Measurements from ENCODE around the gene SUGP1.

Gene SUGP1

GRCh38 chr19:19341026-19341425 lies 20.7 kb upstream of the SUGP1 start:
- no peak for DNase-seq

DNA sequence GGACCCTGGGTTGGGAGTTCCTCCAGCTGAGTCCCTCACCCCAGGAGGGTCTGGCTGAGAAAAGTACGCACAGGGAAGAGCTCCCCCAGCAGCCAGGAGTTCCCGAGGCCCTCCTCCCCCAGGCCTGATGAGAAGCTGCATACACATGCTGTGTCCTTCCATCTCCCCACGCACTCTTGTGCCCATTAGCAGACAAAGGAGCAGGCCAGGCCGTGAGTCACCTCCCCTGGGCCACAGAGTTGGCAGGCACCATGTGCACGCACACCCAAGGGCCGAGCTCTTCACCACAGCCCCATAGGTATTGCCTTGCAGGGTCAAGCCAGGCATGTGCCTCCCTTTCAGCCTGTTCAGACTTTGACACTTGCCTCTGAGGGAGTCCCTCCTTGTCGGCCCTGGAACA lies 17.8 kb upstream of the SUGP1 start:
- no peak for DNase-seq

GRCh38 chr19:19337120-19337519 lies 16.8 kb upstream of the SUGP1 start:
- DNase-seq = no peak

DNA sequence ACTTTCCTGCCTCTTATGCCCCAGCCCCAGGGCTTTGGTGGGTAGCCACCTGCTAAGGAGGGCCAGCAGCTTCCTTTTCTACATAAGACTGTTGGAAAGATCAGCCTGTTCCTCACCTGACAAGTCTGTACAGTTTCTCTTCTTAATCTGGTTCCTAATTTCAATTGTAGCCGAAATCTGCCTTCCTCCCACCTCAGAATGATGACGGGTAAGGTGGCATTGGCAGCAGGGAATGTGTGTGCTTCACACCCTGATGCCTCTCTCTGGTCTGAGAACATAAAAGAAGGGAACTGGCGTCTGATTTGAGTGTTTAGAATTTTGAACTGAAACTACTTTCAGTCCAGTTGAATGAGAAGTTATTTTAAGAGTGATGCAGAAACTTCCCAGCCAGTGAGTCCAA lies 16.3 kb upstream of the SUGP1 start:
- DNase-seq = no peak

- no peak for DNase-seq
These were observed 15.3 kb upstream of the SUGP1 start for GRCh38 chr19:19335408-19336158.

GRCh38 chr19:19334989-19335344 lies 14.7 kb upstream of the SUGP1 start:
- DNase-seq = no peak

DNA sequence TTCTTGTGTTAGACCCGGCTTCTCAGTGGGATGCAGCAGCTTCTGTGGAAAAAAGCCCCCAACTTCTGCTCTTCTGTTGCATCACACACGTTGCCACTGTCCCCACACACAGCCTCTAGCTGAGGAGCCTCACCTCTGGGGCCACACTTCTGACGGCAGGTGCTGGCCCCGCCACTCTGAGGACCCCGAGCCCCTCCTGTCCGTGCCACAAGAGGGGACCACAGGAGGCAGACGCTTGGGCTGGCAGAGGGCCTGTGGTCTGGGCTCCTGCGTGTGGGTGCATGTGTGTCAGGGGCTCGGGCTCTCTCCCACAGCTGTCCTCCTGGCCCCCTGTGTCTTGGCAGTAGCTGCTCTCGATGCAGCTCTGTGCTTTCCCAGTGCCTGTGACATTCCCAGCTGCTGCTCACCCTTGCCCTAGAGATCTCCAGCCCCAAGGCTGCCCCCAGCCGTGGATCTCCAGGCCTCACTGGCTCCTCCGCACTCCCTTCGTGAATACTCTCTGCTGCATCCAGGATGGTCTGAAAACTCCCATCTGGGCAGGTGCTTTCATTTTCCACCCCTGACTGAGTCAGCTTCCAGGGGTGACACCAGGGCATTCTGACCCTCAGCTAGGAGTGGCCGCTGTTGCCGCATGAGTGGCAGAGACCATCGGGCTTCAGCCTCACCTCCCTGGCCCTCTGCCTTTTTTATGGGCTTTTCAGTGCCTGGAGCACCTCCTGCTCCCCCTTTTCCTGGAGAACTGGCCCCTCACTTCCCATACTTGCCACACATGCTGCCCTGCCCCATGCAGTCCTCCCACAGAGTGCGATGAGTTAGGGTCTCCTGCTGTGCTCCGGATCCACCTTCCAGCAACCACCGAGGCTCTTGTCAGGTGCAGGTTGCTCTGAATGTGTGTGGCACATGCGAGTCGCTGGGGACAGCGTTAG lies 14.0 kb upstream of the SUGP1 start:
- no peak for DNase-seq

- no peak for DNase-seq
These were observed 8.8 kb upstream of the SUGP1 start for GRCh38 chr19:19329126-19329525.

DNA sequence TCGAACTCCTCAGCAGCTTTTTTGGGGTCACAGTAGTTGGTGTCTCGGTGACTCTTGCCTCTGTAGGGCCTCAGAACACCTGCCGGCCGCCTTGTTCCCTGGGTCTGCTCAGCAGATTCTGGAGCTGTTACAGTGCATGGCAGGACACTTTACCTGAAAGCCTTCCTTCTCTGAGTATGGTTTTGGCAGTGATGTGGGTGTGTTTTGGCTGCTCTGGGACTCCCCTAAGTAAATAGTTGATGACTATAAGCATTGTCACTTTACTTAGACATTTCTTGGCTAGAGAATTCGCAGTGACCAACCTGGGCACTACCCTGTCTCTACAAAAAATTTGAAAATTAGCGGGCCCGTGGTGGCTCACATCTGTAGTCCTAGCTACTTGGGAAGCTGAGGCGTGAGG lies 7.4 kb upstream of the SUGP1 start:
- DNase-seq = no peak

- DNase-seq = no peak
These were observed 3.9 kb upstream of the SUGP1 start for GRCh38 chr19:19324059-19324770.

DNA sequence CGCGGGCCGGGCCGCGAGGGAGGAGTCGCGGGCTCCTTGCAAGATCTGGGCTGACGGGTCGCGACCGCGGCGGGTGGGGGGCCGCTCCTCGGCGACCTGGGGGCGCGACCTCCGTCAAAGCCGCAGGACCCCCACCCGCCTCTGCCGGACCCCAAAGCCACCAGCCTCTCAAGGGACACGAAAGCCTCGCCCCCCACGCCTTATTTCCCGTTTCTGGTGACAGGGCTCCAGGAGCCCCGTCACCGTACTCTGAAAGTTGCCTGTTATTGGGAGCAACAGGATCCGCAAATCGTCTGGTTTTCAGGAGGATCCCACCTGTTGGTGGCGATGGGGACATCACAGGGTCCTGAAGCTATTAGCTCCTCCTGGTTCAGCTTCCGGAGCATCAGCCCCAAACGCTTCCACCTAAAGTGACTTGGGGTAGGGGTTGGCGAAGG lies 850 bp upstream of the SUGP1 start:
- DNase-seq = no peak

DNA sequence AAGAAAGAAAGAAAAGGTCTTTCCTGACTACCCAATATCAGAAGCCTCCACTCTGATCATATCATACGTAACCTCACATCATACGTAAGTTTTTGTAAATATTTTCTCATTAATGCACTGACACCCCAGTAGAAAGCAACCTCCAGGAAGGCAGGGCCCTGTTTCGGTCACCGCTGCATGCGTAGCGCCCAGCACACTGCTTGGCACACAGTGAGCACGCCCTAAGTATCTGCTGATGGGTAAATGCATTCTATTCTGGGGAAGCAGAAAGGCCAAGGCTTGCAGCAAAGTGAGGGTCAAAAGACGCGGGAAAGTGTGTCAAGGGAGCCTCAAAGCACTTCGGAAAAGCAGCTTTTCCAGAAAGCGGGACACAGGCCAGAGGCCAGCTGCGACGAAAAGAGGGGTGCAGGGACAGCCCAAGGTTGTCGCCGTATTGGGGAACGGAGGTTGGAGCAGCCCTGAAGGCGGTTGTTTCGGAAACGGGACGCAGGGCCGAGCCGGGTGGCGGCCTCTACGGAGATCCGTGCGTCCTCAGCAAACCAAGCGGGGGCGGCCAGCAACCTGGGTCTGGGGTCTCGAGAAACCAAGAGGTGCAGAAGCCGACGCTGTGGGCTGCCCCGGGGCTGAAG lies 463 bp downstream of the SUGP1 start:
- DNase-seq = no peak

GRCh38 chr19:19316082-19316481 lies 4.2 kb downstream of the SUGP1 start:
- no peak for DNase-seq

GRCh38 chr19:19315444-19315843 lies 4.9 kb downstream of the SUGP1 start:
- DNase-seq = no peak

DNA sequence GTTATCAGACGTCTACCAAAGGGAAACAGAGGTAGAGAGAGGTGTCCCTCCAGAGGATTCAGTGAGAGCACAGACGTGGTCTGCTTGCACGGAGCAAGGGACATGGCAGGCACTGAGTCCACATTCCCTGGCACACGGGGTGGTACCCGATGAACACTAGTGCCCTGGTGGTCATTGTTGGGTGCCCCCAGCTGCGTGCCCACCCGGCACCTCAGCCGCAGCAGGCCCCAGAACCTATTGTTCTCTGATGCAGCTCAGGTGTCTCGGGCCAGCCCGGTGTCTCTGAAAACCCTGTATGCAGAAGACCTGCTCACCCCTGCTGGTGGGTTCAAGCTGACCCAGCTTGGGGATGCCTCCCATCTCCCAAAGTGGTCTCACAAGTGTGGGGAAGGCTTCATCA lies 11.9 kb downstream of the SUGP1 start:
- no peak for DNase-seq

- DNase-seq = no peak
These were observed 14.1 kb downstream of the SUGP1 start for GRCh38 chr19:19306191-19306590.

- DNase-seq = no peak
These were observed 14.6 kb downstream of the SUGP1 start for GRCh38 chr19:19305696-19306095.

GRCh38 chr19:19305066-19305465 lies 15.2 kb downstream of the SUGP1 start:
- DNase-seq = no peak

DNA sequence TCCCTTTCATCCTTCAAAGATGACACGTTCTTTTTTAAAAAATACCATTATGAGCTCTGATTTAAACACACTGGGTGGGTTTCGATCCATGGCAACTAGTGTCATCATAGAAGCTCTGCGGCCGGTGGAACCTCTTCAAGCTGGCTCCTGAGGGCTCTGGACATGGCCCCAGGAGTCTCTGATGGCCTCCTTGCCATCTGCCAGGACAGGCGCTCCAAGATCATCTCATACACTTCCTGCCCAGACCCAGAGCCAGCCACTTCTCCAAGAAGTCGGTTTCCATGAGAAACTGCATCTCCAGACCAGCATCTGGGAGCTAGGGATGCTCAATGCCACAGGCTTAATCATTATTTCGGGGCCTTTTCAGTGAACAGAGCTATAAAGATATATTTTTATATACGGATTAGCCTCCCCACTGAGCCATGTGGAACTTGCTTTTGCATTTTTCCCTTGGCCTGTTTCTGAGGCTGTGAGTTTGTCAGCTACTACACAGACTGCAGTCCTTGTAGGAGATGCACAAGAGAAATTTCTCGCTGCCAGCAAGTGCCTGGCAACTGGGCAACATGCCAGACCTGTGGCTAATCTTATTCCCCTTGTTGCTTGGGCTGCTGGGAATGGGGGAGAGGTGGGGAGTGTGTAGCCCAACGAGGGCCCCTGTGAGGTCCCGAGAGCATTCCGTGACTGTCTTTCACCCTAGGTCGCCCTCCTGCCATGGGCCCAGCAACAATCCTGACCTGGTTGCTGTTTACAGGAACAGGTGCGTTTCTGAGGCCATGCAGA lies 15.9 kb downstream of the SUGP1 start:
- no peak for DNase-seq

- DNase-seq = no peak
These were observed 16.9 kb downstream of the SUGP1 start for GRCh38 chr19:19303411-19303810.

- DNase-seq = no peak
These were observed 19.7 kb downstream of the SUGP1 start for GRCh38 chr19:19300613-19301012.

DNA sequence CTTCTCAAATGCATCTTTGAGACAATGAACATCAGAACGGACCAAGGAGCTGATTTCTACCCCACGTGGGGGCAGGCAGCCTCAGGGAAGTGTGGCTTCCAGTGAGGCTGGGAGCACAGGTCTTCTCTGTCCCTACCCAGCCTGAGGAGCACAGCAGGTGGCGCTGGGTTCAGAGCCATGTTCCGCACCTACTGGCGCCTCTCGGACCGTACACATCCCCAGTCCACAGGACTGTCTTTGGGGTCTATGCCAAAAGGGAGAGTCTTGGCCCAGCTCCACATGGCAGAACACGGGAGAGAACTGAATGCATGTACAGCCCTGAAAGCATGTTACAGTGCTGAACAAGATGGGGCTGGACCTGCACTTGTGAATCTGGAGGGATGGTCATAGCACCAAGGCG lies 22.6 kb downstream of the SUGP1 start:
- DNase-seq = no peak
